Measurements from ENCODE around the gene CASQ2. TPM values are rescaled to one million over a fixed set of nuclear protein-coding genes. Genes with fewer than 3 reads are reported as not detected.

The CASQ2 gene
- total and polyA plus RNA-seq, 2 donors (not counting 3 experiments of a cell fraction or from before 2014, with no cell fraction given) = not detected

GRCh38 chr1:115753361-115753760 is 15.2 kb downstream of the CASQ2 start:
- no peaks in the 10 kb centered on the region for H3K9me1 ChIP-seq (replicated peaks; ENCODE audit: control insufficient read depth, extremely low read depth, insufficient read depth, low read length)
- no peaks in the 10 kb centered on the region for H3K27me3 ChIP-seq (ENCODE audit: control insufficient read depth in 2 of 2, insufficient read depth in 2 of 2, low read length in 2 of 2)
- H3K27ac ChIP-seq (ENCODE audit: insufficient read depth, low read depth, low read length) = no peak overlapping the region
- no peaks in the 10 kb centered on the region for H3K36me3 ChIP-seq (ENCODE audit: control insufficient read depth in 2 of 2, extremely low read depth in 1 of 2, insufficient read depth in 2 of 2, low read length in 2 of 2)
- no peak for TF ChIP-seq CTCF (IDR thresholded peaks at IDR 0.05; ENCODE audit: extremely low read depth in 1 of 2, insufficient read depth in 1 of 2, low read depth in 1 of 2, low read length in 2 of 2)
- TF ChIP-seq FOS (IDR thresholded peaks at IDR 0.05; ENCODE audit: borderline replicate concordance, insufficient read depth, low read length) = no peak
- TF ChIP-seq POLR2AphosphoS5 (IDR thresholded peaks at IDR 0.05; ENCODE audit: insufficient read depth, low read depth, low read length) = no peak
- TF ChIP-seq GATA2 (IDR thresholded peaks at IDR 0.05; ENCODE audit: insufficient read depth, insufficient read length, low read depth, low read length) = no peak
- TF ChIP-seq JUN (IDR thresholded peaks at IDR 0.05; ENCODE audit: borderline replicate concordance, insufficient read depth, insufficient read length, low read depth) = no peak
- no peak for TF ChIP-seq MAX (IDR thresholded peaks at IDR 0.05; ENCODE audit: insufficient read depth, insufficient read length)
- TF ChIP-seq POLR2A (IDR thresholded peaks at IDR 0.05; ENCODE audit: low read depth, low read length) = no peak
- no peak for TF ChIP-seq EZH2 (IDR thresholded peaks at IDR 0.05; ENCODE audit: borderline replicate concordance, low read depth, low read length, severe bottlenecking)
- no peak for TF ChIP-seq MYC (IDR thresholded peaks at IDR 0.05; ENCODE audit: low read depth, low read length)
- no peak overlapping the region for H3K9ac ChIP-seq (replicated peaks; ENCODE audit: extremely low read depth, insufficient read depth, low read length)
- no peak overlapping the region for H3K4me3 ChIP-seq (replicated peaks in 1 of 3; ENCODE audit: insufficient read depth in 1 of 3, low read depth in 1 of 3, low read length in 3 of 3)
- BruUV-seq (replicated peaks) = no TSS peak
- intact Hi-C loops (cut with micrococcal nuclease) = no loop called here
- H3K79me2 ChIP-seq (ENCODE audit: control insufficient read depth, insufficient read depth, low read length) = no peaks in the 10 kb centered on the region
- ChIA-PET POLR2A (no interaction called here), CTCF (no interaction called here)
- no peak overlapping the region for H2AFZ ChIP-seq (ENCODE audit: low read depth, low read length)
- dilution Hi-C loops (cut with MboI; ENCODE audit: extremely low pct_ligation_motif_present, low sequenced_read_pairs) = no loop called here
- FAIRE-seq (no peak), DNase-seq (ENCODE audit: low read depth, low spot score) (no peak)
- no peaks in the 10 kb centered on the region for H3K9me3 ChIP-seq (replicated peaks; ENCODE audit: control insufficient read depth, insufficient read depth, low read length)
- H3K4me1 ChIP-seq (ENCODE audit: control insufficient read depth, extremely low read depth, insufficient read depth, low read length) = no peaks in the 10 kb centered on the region
- no peaks in the 10 kb centered on the region for H4K20me1 ChIP-seq (replicated peaks; ENCODE audit: control insufficient read depth, extremely low read depth, insufficient read depth, low read length)
- H3K4me2 ChIP-seq (ENCODE audit: insufficient read depth, low read length) = no peak overlapping the region

Measured in endothelial cell of umbilical vein (primary cell).